Endothelial cell of hepatic sinusoid (primary cell): ENCODE data around the gene SH3RF2.
"Not testable (repeated sequence)": the region's sequence is repeated elsewhere in the genome, so short reads cannot be mapped to it uniquely, and the experiment has no call there.

Source experiments
- in situ Hi-C: cut with HindIII; loops from 2 replicates; pipeline ENCODE4 v1.10.0; 2017; ENCODE audit warnings: low sequenced_read_pairs

Gene SH3RF2

DNA sequence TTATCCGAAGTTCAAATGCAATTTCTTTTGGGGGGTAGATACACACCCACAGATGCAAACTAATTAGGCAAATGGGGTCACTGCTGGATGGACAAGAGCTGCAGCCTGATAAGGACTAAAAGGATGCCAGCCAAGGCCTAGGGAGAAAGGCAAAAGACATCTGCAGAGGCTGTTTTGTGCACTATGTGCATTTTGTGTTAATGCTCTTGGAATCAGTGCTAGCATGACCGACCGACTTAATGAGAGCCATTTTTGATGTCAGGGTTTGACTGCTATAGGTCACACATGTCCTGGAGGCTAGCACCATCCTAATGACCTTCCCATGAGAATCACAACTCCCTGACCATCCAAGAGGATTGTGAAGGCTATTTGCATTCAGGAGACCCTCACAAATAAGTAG is 134.4 kb downstream of the SH3RF2 start:
- in situ Hi-C loops, result loop anchor here (5.0 to 25.0 kb wide), 2 partner anchors 63 to 383 kb away; no protein-coding TSS in a partner anchor

DNA sequence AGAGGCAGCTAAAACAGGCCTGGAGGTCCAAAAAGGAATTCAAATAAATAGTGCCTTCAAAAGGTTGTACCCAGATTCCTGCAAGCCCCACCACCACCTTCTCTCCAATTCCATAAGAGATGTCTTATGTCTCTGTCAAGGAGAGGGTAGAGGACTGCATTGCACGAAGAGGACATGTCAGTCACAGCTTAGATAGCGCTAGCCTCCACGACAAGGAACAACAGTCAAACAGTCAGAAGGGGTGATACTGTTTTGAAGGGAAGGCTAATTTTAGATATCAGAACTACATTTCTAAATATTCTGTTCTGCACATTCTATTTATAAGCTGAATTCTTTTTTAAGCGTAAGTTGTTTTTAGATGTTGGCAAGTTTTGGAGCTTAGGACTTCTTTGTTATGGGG is 134.8 kb downstream of the SH3RF2 start:
- in situ Hi-C loops, result loop anchor here (5.0 to 25.0 kb wide), 2 partner anchors 64 to 384 kb away; no protein-coding TSS in a partner anchor

DNA sequence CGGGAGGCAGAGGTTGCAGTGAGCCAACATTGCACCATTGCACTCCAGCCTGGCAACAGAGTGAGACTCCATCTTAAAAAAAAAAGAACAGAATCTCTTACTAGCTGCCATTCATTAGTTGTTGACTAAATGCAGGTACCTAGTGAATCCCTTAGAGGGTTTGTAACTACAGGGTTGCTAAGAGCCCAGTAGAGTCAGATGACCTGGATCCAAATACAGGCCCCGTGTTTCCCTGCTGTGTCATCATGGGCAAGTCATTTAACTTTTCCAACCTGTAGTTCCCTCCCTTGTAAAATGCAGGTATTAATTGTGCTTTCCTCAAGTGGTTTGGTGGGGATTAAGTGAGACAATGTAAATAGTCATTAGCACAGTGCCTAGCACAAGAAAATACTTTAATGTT is 136.2 kb downstream of the SH3RF2 start:
- in situ Hi-C loops, result loop anchor here (5.0 to 25.0 kb wide), 2 partner anchors 65 to 385 kb away; no protein-coding TSS in a partner anchor

DNA sequence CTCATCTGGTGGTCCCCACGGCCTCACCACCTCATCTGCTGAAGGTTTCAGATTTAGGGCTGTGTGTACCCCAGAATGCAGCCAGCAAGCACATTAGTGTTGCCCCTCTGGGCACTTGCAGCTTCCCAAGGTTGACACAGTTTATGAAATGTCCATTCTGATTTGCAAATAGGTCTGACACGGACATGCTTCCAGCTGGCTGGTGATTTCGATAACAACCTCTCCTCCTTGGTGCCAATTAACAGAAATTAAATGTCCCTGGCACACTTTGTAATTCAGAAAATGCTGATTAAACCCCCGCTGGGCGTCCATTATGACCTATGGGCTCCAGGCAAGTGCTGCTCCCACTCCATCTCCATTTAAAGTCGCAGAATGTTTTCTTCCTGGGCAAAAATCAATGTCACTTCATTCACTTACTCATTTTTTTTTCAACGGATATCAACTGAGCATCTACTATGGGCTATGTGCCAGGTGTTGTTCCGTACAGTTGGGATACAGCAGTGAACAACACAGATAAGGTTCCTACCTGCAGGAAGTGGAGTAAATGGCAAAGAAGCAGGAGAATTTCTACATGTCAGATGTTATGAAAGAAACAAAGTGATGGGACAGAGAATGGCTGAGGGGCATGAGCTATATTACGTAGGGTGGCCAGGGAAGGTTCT is 137.0 kb downstream of the SH3RF2 start:
- in situ Hi-C loops, result loop anchor here (5.0 to 25.0 kb wide), 2 partner anchors 66 to 386 kb away; no protein-coding TSS in a partner anchor

DNA sequence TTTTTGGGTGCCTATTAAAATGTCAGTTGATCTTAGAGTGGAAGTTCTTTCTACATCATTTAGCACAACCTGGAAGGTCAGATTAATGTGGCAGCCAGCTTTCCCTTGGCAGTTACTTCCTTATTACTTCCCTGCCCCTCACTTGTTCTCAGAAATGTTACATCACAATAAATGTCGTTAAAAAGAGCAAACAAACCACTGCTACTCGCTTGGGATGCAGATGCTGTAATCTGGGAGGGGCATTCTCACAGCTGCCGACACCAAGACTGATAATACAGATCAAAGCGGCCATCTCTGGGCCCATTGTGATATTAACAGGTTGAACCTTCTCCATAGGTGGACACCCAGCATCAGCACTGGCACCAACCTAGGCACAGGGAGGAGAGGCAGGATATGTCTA is 139.7 kb downstream of the SH3RF2 start:
- in situ Hi-C loops, result no loop called here

DNA sequence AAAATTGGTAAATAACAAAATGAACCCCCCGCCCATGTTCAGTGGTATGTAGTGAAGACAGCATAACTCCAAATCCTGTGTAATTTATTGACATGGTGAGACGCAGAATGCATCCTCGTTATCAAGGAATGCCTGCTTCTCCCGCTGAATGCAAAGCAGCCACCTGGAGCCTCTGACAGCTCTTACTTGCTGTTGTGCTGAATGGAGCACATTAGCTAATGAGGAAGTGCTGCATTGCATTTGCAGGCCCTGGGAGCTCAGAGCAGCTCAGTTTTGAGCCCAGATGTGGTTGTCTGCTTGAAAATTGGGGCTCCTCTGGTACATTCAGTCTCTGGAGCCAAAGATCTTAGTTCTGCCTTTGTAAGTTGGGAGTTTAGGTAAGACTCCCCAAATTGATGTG is 140.1 kb downstream of the SH3RF2 start:
- in situ Hi-C loops, result no loop called here

DNA sequence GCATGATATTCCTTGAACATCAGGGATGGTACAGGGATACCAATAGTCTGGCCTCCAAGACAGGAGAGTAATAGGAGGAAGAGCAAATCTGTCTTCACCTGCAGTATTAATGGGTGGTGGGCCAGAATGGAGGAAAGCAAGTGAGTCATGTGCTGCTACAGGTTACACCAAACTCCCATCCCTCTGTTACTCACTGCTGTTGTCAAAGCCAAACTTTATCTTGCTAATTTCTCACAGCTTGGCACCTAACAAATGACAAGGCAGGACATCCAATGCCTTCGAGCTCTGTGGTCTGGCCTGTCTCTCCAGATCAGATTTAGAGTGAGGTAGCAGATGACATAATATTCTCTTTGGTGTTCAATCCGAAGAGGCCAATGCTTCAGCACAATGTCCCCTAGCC is 142.2 kb downstream of the SH3RF2 start:
- in situ Hi-C loops, result no loop called here

DNA sequence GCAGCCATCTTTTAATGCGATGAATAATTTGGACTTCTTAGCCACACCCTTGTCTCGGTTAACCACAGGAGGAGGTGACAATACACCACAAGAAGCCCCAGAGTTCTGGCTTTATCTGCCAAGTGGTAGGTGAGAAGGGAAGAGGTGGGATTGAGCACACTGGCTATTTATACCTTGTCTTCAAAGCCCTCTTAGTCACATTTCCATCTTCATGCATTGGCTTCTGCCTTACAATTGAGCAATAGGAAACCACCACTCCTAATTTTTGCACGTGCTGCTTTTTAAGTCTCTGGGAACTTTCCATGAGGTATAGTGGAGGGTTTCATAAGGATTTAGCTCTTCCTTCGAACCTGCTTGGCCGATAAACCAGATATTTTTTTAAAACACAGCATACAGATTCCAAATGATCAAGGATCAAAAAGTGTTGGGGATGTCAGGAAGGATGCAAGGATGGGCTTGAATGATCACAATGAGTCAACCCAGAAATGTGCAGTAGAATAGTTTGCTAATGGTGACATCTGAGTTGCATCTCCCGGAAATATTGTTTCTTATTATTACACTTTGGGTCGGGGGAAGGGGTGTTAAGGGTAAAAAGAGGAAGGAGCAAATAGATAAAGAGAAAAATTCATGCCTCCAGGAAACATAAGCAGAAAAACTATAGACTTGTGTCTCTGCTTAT is 143.5 kb downstream of the SH3RF2 start:
- in situ Hi-C loops, result no loop called here

DNA sequence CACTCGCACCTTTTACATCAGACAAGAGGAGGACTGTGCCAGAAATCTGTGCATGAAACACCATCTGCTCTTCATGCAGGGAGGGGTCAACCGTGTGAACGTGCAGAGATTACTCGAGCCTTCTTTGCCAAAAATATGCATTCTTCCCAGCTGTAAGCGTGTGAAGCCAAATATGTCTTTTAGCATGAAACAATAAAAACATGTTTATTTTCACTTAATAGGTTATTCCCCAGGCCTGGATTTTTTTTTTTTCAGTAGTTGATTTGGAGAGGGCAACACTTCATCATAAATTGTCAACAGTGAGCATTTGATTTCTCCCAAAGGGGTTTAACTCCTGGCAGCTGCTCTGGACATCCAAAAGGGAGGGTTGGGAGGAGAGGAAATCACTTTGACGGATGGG is 145.2 kb downstream of the SH3RF2 start:
- in situ Hi-C loops, result no loop called here

DNA sequence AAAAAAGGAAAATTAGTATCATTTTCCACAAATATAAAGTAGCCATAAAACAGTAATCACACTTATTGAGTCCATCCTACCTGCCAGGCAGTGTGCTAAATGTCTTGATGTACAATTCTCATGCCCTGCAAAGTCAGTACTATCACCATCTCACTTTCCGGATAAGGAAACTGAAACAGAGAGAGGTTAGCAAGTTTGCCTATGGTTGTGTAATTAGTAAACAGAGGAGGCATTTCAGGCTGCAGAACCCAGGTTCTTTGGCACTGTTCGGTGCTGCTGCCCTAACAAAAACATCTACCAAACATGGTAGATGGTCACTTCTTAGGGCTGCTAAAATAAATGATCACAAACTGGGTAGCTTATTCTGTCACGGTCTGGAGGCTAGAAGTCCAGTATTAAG is 146.4 kb downstream of the SH3RF2 start:
- in situ Hi-C loops, result no loop called here

DNA sequence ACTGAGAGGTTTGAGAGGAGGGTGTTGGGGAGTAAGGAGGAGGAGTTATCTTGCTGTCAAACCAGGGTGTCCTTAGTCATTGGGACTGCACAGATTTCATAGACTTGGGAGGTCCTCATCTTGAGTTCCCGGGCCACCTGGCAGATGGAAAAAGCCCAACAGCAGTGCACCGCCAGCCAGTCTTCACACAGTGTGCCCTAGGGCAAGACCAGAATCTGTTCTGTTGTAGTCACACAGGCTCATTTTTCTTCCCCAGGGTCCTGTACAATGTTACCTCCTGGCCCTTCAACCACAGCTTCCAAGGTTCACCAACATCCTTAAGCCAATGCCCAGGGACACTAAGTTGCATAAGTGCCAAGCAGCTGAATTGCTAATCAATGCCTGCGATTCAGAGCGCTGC is 148.0 kb downstream of the SH3RF2 start:
- in situ Hi-C loops, result no loop called here

DNA sequence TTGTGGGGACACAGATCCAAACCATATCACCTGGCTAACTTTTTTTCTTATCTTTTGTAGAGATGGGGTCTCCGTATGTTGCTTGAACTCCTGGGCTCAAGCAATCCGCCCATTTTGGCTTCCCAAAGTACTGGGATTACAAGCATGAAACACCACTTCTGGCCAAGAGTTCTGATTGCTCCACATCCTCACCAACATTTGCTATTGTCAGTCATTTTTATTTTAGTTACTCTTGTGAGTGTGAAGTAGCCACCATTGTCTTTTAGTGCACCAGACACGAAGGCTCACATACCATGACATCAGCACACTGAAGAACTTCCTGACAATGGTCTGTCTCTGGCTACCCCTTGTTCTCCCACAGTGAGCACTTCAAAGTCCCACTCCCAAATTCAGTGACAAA is 151.7 kb downstream of the SH3RF2 start:
- in situ Hi-C loops, result no loop called here

DNA sequence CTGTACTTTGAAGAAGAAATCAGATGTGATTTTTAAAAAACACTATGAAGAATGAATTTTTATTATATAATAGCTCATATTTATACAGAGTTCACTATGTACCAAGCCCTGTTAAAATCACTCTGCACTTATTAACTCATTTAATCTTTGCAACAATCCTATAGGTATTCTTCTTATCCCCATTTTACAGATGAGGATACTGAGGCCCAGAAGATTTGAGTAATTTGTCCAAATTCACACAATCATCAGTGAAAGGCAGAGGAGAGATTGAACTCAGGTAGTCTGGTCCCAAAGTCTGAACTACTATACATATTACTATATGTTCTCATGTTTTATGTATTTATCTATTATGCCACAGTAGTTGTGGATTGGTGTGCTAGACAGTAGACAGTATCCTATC is 152.9 kb downstream of the SH3RF2 start:
- in situ Hi-C loops, result no loop called here

DNA sequence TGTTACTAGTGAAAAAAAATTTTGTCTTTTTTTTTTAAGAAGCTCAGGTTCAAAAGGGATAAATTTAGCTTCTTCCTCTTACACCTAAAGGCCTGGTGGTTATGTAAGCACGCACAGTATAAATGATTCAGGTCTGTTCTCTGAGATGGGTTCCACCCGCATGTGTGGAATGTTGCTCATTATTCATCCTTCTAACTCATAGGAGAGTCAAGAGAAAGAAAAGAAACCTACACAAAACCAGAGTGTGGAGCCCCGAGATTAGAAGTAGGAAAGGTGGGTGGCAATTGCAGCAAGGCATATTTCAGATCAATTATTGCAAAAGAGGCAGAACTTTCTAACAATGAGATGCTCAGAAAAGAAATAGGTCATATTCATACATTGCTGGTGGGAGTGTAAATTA is 155.5 kb downstream of the SH3RF2 start:
- in situ Hi-C loops, result no loop called here

DNA sequence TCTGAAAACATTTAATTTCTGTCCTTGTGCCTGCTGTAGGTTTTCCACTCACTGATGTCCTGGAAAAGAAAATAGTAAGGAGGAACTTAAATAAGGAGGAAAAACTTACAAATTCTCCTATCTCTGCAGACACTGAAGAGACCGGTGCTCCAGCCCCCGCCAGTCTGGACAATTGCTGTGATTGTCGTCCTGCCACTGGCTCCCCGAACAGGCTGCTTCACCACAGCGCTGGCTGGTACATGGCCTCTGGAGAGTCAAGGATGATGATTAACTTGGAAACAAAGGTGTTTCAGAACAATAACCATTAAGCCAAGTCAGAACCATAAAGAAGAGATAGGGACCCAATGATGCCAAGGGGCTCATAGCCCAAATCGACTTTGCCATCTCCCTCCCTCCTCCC is 161.7 kb downstream of the SH3RF2 start:
- in situ Hi-C loops, result no loop called here

DNA sequence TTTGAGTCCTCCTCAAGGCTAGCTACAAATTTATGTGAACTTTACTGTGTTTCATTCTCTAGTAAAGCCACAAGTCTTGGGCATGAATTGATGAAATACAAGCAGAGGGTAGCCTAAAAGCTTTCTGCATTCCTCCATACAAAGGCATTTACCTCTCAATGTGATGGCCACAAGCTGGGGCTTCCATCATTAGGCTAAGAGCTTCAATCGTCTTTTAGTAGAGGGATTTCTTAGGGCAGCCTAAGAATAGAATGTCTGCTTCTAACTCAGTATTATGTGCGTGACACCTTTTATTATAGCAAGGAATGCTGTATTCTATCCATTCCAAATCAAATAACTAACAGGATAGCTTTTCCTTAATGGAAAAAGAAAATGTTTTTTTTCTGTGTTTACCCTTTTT is 165.3 kb downstream of the SH3RF2 start:
- in situ Hi-C loops, result no loop called here

DNA sequence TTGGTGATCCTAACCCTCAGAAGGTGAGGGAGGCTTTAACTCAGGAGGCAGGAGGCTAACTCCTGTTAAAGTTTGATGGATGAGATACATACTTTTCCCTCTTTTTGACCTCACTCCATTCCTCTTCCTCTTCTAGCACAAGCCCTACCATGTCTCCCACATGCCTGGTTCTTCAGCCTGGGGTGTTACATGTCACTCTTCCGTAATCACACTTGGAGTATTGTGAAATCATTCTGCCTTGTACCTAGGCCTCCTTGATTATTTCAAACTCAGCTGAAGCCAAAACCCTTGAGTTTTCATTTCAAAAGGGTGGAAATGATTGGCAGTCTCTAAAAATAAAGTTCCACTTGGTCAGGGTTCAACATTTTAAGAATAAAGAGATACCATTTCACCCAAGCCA is 167.2 kb downstream of the SH3RF2 start:
- in situ Hi-C loops, result no loop called here

DNA sequence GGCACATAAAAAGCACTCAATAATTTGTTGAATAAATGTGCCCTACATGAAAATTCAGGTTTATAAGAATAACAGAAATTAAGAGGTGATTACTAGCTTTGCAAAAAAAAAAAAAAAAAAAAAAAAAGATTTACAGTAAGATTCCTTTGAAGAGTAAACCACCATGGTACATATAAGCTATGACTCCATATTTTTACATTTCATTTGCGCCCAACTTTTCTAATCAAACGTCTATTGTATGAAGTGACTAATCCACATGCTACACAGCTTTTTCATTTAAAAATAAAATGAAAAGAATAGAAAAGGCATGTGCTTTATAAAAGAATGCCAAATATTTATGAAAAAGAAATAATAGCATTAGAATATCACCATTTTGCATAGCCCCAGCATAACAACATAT is 169.1 kb downstream of the SH3RF2 start, which contains the start of gene PLAC8L1:
TSS of gene PLAC8L1 (minus strand) at position 101 of the 400 bp plus-strand sequence. CDS start 1,266 bp downstream, outside the sequence.
- in situ Hi-C loops, result no loop called here

DNA sequence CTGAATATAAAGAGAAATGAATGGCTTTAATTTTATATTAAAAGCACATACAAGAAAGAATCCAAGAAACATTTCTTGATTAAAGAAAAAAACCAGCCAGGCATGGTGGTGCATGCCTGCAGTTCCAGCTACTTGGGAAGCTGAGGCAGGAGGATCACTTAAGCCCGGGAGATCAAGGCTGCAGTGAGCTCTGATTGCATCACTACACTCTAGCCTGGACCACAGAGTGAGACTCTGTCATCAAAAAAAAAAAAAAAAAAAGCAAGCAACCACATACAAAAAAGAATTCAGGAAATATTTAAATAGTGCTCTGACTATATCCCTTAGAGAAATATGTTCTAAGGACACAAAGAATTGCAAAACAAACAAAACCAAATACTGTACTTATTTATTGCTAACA is 171.5 kb downstream of the SH3RF2 start:
- in situ Hi-C loops, result no loop called here

DNA sequence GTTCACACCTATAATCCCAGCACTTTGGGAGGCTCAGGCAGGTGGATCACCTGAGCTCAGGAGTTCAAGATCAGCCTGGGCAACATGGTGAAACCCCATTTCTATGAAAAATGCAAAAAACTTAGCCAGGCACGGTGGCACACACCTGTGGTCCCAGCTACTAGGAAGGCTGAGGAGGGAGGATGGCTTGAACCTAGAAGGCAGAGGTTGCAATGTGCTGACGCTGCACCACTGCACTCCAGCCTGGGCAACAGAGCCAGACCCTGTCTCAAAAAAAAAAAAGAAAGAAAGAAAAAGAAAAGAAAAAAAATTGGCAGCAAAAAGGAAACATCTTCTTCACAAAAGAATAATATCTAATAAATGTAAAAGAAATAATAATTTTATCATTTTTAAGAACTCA is 172.5 kb downstream of the SH3RF2 start:
- in situ Hi-C loops, result not testable (repeated sequence)

DNA sequence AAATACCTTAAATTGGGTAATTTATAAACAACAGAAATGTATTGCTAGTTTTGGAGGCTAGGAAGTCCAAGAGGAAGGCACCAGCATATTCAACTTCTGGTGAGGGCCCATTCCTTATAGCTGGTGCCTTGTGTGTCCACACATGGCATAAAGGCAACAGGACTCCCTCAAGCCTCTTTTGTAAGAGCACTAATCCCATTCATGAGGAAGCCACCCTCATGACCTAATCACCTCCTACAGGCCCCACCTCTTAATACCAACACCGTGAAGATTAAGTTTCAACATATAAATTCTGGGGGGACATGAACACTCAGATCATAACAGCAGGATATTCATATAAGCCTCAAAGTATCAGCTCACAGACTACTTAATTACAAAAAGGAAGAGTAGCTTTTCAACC is 173.0 kb downstream of the SH3RF2 start:
- in situ Hi-C loops, result no loop called here

DNA sequence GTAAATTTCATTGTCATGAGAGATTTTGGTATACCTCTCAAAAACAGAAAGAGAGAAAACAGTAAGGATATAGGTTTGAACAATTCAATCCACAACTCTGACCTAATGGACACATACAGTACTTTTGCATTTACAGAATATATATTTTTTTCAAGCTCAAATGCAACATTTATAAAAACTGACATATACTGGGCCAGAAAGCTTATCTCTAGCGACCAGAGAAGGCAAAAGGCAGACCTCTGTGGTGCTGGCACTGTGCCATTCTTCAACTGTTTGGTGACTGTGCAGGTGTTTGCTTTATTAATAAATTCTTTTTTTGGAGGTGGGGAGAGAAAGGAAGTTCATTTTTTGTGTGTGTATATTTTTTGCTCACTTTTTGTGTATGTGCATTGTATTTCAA is 175.0 kb downstream of the SH3RF2 start:
- in situ Hi-C loops, result loop anchor here (5.0 kb wide), 1 partner anchor 51 kb away; no protein-coding TSS in a partner anchor
